HepG2 (cell line): Measurements from ENCODE around the gene C1orf116.

Source experiments
- EZH2 ChIP-seq: conservative IDR thresholded peaks from 2 replicates; pipeline ENCODE4 v1.6.1; 2012; ENCODE audit warnings: mild to moderate bottlenecking, low read depth, low read length, moderate library complexity
- POLR2A ChIP-seq, 2 experiments: IDR thresholded peaks; 2 replicates each; pipeline ENCODE4 v1.6.1; 2011; ENCODE audit warnings: low read depth in 2 of 2, low read length in 2 of 2, mild to moderate bottlenecking in 1 of 2, moderate library complexity in 1 of 2; ENCODE audit not compliant: insufficient read depth in 1 of 2
- SNRNP70 ChIP-seq: fragments of 200-400 bp; formaldehyde crosslinking; IDR thresholded peaks from 2 replicates; pipeline ENCODE4 v1.6.1; 2017; ENCODE audit warnings: mild to moderate bottlenecking, low read depth, low read length, moderate library complexity

GRCh38 chr1:207021876-207022596 lies 10.5 kb downstream of the C1orf116 start:
- TF ChIP-seq EZH2 (no peak), POLR2A (IDR thresholded peaks at IDR 0.05; ENCODE audit: insufficient read depth in 1 of 2, low read depth in 2 of 2, low read length in 2 of 2) (no peak), SNRNP70 (no peak)
